Hepatocyte (in vitro differentiated cells): ENCODE measurements around the gene CARMIL3. TPM values are rescaled to one million over a fixed set of nuclear protein-coding genes. Genes with fewer than 3 reads are reported as not detected.

Experiments used
- DNase-seq: peaks from one replicate; pipeline ENCODE4 v3.0.0-alpha.2; 2016; ENCODE audit warnings: low spot score
- H2AFZ ChIP-seq: fragments of 200-600 bp; sonication (generic); 2 replicates; pipeline ENCODE4 v1.6.0; 2016; ENCODE audit warnings: antibody characterized with exemption, mild to moderate bottlenecking
- H3K27ac ChIP-seq: fragments of 200-600 bp; sonication (generic); 2 replicates; pipeline ENCODE4 v1.5.1; 2016; ENCODE audit warnings: mild to moderate bottlenecking
- H3K27me3 ChIP-seq: fragments of 200-600 bp; sonication (generic); 2 replicates; pipeline ENCODE4 v1.6.1; 2016
- H3K36me3 ChIP-seq: fragments of 200-600 bp; sonication (generic); replicated peaks from 2 replicates; pipeline ENCODE4 v1.5.1; 2016; ENCODE audit warnings: low read depth; ENCODE audit not compliant: insufficient read depth
- H3K4me1 ChIP-seq: fragments of 200-600 bp; sonication (generic); 2 replicates; pipeline ENCODE4 v1.5.1; 2016; ENCODE audit warnings: mild to moderate bottlenecking, moderate library complexity; ENCODE audit not compliant: insufficient read depth
- H3K4me2 ChIP-seq: fragments of 200-600 bp; sonication (generic); 2 replicates; pipeline ENCODE4 v1.6.0; 2016
- H3K4me3 ChIP-seq: fragments of 200-600 bp; sonication (generic); 2 replicates; pipeline ENCODE4 v1.5.1; 2016; ENCODE audit warnings: mild to moderate bottlenecking
- H3K79me2 ChIP-seq: fragments of 200-600 bp; sonication (generic); 2 replicates; pipeline ENCODE4 v1.6.0; 2017; ENCODE audit warnings: mild to moderate bottlenecking
- H3K9me2 ChIP-seq: fragments of 200-600 bp; sonication (generic); replicated peaks from 2 replicates; pipeline ENCODE4 v1.6.0; 2017; ENCODE audit warnings: mild to moderate bottlenecking; ENCODE audit not compliant: insufficient read depth
- H3K9me3 ChIP-seq: fragments of 200-600 bp; sonication (generic); 2 replicates; pipeline ENCODE4 v1.5.1; 2016; ENCODE audit warnings: low read depth, mild to moderate bottlenecking
- H4K20me1 ChIP-seq: fragments of 200-600 bp; sonication (generic); 2 replicates; pipeline ENCODE4 v1.6.0; 2016; ENCODE audit warnings: mild to moderate bottlenecking; ENCODE audit not compliant: insufficient read depth, poor library complexity, severe bottlenecking
- EZH2 ChIP-seq: fragments of 200-600 bp; sonication (generic); IDR thresholded peaks from 2 replicates; pipeline ENCODE4 v1.6.1; 2016; ENCODE audit warnings: antibody characterized with exemption, mild to moderate bottlenecking, borderline replicate concordance
- EZH2phosphoT487 ChIP-seq: fragments of 200-600 bp; sonication (generic); IDR thresholded peaks from one replicate; pipeline ENCODE4 v1.6.1; 2018; ENCODE audit warnings: antibody characterized with exemption, mild to moderate bottlenecking, low read depth, moderate library complexity; ENCODE audit not compliant: unreplicated experiment, severe bottlenecking
- WGBS: methylation state at CpG from one replicate; pipeline ENCODE4 v1.1.6; 2016; ENCODE audit warnings: low lambda C conversion rate; ENCODE audit errors: missing lambda C conversion rate; 5-methylcytosine and 5-hydroxymethylcytosine counted together
- polyA plus RNA-seq: library from polyadenylated mRNA; unstranded; fragments of >200 nt; fragmentation: Nextera tagmentation; extraction: Ambion mirVana; gene quantifications from 2 replicates; pipeline ENCODE4 v1.2.1, GENCODE V29; 2016
- total RNA-seq: library from RNA; depleted of rRNA; stranded (reverse); fragments of >200 nt; gene quantifications from 2 replicates; pipeline ENCODE4 v1.2.3, GENCODE V29; 2014
- TF ChIP-seq, protein P1 (sequence below): fragments of 200-600 bp; sonication (generic); IDR thresholded peaks from 2 replicates; pipeline ENCODE4 v1.5.1; 2016; ENCODE audit warnings: antibody characterized with exemption, mild to moderate bottlenecking; ENCODE audit not compliant: poor library complexity

CARMIL3 gene
- total and polyA plus RNA-seq, 2 experiments from 2014 or later: 0.37 TPM; not detected in 1

DNA sequence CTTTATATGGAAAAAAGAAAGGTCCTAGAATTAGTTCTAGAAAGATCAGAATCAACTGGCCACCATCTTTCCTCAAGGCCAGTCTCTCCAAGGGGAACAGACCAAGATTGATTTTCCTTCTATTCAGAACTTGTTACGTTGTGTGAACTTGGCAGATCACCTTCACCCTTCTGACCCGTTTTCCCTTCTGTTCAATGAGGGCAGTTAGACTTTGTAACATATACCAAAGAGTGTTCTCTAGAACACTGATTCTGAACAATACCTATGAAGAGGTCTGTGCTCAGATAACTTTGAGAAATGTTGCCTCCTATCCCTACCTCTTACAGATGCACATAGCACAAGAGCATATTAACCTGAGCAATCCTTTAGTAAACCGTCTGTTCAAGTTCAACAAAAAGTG, 31.7 kb downstream of the CARMIL3 start:
- DNase-seq: no peak
- no peaks in the 10 kb centered on the region for H3K79me2 ChIP-seq
- no peak overlapping the region for H3K27ac ChIP-seq
- no peaks in the 10 kb centered on the region for H3K9me2 ChIP-seq
- no peak overlapping the region for H3K4me3 ChIP-seq
- 88% methylated on average over 3 of the region's 3 CpGs for WGBS
- TF ChIP-seq, protein P1, sequence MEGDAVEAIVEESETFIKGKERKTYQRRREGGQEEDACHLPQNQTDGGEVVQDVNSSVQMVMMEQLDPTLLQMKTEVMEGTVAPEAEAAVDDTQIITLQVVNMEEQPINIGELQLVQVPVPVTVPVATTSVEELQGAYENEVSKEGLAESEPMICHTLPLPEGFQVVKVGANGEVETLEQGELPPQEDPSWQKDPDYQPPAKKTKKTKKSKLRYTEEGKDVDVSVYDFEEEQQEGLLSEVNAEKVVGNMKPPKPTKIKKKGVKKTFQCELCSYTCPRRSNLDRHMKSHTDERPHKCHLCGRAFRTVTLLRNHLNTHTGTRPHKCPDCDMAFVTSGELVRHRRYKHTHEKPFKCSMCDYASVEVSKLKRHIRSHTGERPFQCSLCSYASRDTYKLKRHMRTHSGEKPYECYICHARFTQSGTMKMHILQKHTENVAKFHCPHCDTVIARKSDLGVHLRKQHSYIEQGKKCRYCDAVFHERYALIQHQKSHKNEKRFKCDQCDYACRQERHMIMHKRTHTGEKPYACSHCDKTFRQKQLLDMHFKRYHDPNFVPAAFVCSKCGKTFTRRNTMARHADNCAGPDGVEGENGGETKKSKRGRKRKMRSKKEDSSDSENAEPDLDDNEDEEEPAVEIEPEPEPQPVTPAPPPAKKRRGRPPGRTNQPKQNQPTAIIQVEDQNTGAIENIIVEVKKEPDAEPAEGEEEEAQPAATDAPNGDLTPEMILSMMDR: no peak
- TF ChIP-seq EZH2: no peak
- H4K20me1 ChIP-seq: no peaks in the 10 kb centered on the region
- peaks cover 3% of the 10 kb centered on the region for H3K4me1 ChIP-seq
- no peaks in the 10 kb centered on the region for H3K36me3 ChIP-seq
- H3K27me3 ChIP-seq: peaks cover 4% of the 10 kb centered on the region
- no peaks in the 10 kb centered on the region for H3K9me3 ChIP-seq
- H3K4me2 ChIP-seq: no peak overlapping the region
- no peak overlapping the region for H2AFZ ChIP-seq

DNA sequence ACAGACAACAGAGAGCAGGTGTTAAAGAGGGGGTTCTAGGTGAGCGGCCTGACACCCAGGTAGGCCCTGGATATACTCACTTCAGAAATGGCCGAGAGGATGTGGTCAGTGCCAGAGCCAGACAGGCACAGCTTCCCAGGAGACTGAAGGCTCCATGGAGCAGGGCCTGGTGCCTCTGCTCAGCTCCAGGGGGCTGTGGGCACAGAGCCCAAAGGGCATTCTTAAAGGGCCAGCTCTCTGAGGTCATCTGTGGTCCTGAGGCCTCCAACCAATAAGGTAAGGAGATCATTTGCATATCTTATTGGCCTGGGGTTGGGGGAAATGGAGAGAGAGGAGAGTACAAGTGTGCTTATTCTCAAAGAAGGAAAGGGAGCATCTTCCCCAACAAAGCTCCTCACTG, 32.6 kb downstream of the CARMIL3 start:
- Histone ChIP-seq H4K20me1 (no peaks in the 10 kb centered on the region), H3K27ac (no peak overlapping the region), H3K36me3 (no peaks in the 10 kb centered on the region), H3K9me2 (no peaks in the 10 kb centered on the region), H3K4me2 (no peak overlapping the region), H3K9me3 (no peaks in the 10 kb centered on the region), H3K27me3 (peaks cover 2% of the 10 kb centered on the region), H3K79me2 (no peaks in the 10 kb centered on the region), H3K4me3 (no peak overlapping the region), H3K4me1 (peaks cover 3% of the 10 kb centered on the region), H2AFZ (no peak overlapping the region)
- WGBS: 97% methylated on average over 2 of the region's 2 CpGs
- no peak for DNase-seq
- TF ChIP-seq EZH2phosphoT487 (no peak), EZH2 (no peak)
- TF ChIP-seq, protein P1: no peak

DNA sequence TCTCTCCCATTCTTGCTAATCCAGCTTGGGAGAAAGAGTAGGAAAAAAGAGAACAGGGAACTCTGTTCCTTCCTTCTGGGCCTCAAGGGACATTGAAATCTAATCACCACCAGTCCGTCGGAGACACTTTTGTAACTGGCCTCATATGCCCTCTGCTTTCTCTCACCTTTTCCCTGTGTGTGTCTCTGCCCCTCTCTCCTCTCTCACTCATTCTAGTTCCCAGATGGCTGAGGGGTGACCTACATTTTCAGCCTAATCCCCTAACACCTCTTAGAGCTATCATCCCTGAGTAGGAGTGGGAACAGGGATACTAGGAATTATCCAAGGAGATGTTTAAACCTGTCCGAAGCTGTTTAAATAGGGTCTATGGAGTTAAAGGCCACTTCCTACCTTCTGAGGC, 33.4 kb downstream of the CARMIL3 start:
- TF ChIP-seq, protein P1: no peak
- TF ChIP-seq EZH2phosphoT487: no peak
- no peak for TF ChIP-seq EZH2
- no peak for DNase-seq
- H3K4me1 ChIP-seq: peaks cover 3% of the 10 kb centered on the region
- 99% methylated on average over 3 of the region's 3 CpGs for WGBS
- no peaks in the 10 kb centered on the region for H3K9me2 ChIP-seq
- H3K79me2 ChIP-seq: no peaks in the 10 kb centered on the region
- no peaks in the 10 kb centered on the region for H3K9me3 ChIP-seq
- H2AFZ ChIP-seq: no peak overlapping the region
- H3K27me3 ChIP-seq: no peaks in the 10 kb centered on the region
- H3K4me3 ChIP-seq: no peak overlapping the region
- no peaks in the 10 kb centered on the region for H3K36me3 ChIP-seq
- H3K4me2 ChIP-seq: no peak overlapping the region
- H4K20me1 ChIP-seq: no peaks in the 10 kb centered on the region
- no peak overlapping the region for H3K27ac ChIP-seq
